Adrenal gland (tissue), 12 donors: Measurements from ENCODE around the gene BACH2. TPM values are rescaled to one million over a fixed set of nuclear protein-coding genes. Genes with fewer than 3 reads are reported as not detected.

Experiments
- DNase-seq, 7 donors: peaks; one replicate each; pipeline ENCODE4 v3.0.0-alpha.2; 2019 to 2020
- H3K27ac ChIP-seq, 5 donors: fragments of 200-600 bp; sonication (generic) in 4 of 5; 1 replicate in 3 of 5; 2 replicates in 2 of 5; pipeline versions ENCODE4 v1.5.1 to v1.8.0; 2016 to 2020; ENCODE audit warnings: mild to moderate bottlenecking in 1 of 5
- H3K27me3 ChIP-seq: fragments of 200-600 bp; 2 replicates; pipeline ENCODE4 v1.8.0; 2021
- H3K36me3 ChIP-seq, 2 donors: fragments of 200-600 bp; replicated peaks in 1 of 2; 1 replicate in 1 of 2; 2 replicates in 1 of 2; pipeline versions ENCODE4 v1.5.1 to v1.8.0; 2018 to 2022
- H3K4me1 ChIP-seq, 2 donors: fragments of 200-600 bp; replicated peaks in 1 of 2; 1 replicate in 1 of 2; 2 replicates in 1 of 2; pipeline versions ENCODE4 v1.5.1 to v1.8.0; 2018 to 2021
- H3K4me3 ChIP-seq, 4 donors: fragments of 200-600 bp; sonication (generic) in 3 of 4; one replicate each; pipeline ENCODE4 v1.5.1; 2016 to 2018
- H3K9me3 ChIP-seq, 3 donors: fragments of 200-600 bp; sonication (generic) in 1 of 3; replicated peaks in 1 of 3; 1 replicate in 2 of 3; 2 replicates in 1 of 3; pipeline versions ENCODE4 v1.5.1 to v1.8.0; 2016 to 2021
- POLR2A ChIP-seq, 2 donors: fragments of 450-650 bp; IDR thresholded peaks; one replicate each; pipeline ENCODE4 v1.6.1; 2017; ENCODE audit warnings: antibody characterized with exemption in 2 of 2, mild to moderate bottlenecking in 2 of 2, moderate library complexity in 1 of 2
- WGBS, 4 donors: extraction: QIAGEN DNeasy Blood & Tissue Kit in 2 of 4; methylation state at CpG; one replicate each; pipeline versions ENCODE4 v1.1.5 to v1.1.7; 2013 to 2017; 5-methylcytosine and 5-hydroxymethylcytosine counted together
- intact Hi-C, 2 donors: fragments of 100-400 bp; cut with DNase I; formaldehyde crosslinking; loops; one replicate each; pipeline versions ENCODE4 v1.14.1 to v1.15.0; 2022 to 2023
- polyA plus RNA-seq, 3 donors: library from polyadenylated mRNA; stranded (reverse); fragments of 200-250 nt in 2 of 3; fragments of 350-450 nt in 1 of 3; fragmentation: Illumina TruSeq in 1 of 3; extraction: RNeasy Lipid Tissue Mini Kit (QIAGEN cat#74804) in 1 of 3; gene quantifications; one replicate each; pipeline ENCODE4 v1.2.3, GENCODE V29; 2013 to 2014
- total RNA-seq, 9 donors: library from RNA; depleted of rRNA in 4 of 9; stranded (reverse); fragments of >200 nt in 4 of 9; fragments of 120-200 nt in 1 of 9; fragmentation: NEBNext Ultra II Directional in 1 of 9; extraction: Animal tissue kit (Norgen Biotek cat#: 25700) in 1 of 9; gene quantifications; one replicate each; pipeline versions ENCODE4 v1.1.0 to v1.2.4, GENCODE V29; 2013 to 2023
- TF ChIP-seq, protein P1 (sequence below), 6 experiments: fragments of 450-650 bp in 4 of 6; fragments of 200-600 bp in 2 of 6; sonication (generic) in 1 of 6; IDR thresholded peaks; 1 replicate in 5 of 6; 2 replicates in 1 of 6; pipeline versions ENCODE4 v1.5.1 to v1.8.0; 2016 to 2021; ENCODE audit warnings: antibody characterized with exemption in 6 of 6, mild to moderate bottlenecking in 2 of 6, moderate library complexity in 1 of 6
- donor health status: healthy with polysubstance abuse.
- donor health status: Bipolar disorder and iron deficiency.
- donor health status: DM: yes; HTN: yes; CAD: no.
- donor health status: DM: no; HTN: no; CAD: no.
- donor health status: DM: no; HTN: no; CAD: no.
- donor health status: DM: yes; HTN: yes; CAD: no.

BACH2 gene
- total and polyA plus RNA-seq, 12 donors, result 0.08 to 2.9 (median 0.83) TPM

DNA sequence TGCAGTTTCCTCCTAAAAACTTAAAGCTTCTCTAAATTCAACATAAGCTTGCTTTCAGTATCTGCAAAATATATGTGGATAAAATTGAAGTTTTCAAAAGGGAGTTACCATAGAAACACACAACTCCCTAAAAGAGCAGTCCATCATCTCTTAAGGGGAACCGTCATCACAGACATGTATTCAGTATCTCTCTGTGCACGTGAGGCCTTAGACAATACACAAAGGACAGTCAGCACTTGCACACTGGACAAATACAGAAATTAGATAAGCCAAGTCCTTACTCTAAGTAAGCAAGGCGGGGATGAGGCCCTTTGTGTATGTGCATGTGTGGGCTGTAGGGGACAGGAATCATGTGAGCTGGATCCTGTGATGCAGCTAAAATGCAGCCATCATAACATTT lies 136.6 kb downstream of the BACH2 start:
- intact Hi-C loops, result no loop called here
- WGBS, 4 donors, result 61 to 75% (median 66%) methylated on average over 3 of the region's 3 CpGs
- Histone ChIP-seq H3K27me3 (no peaks in the 10 kb centered on the region), H3K36me3 (no peaks in the 10 kb centered on the region), H3K27ac (no peak overlapping the region), H3K9me3 (no peaks in the 10 kb centered on the region), H3K4me1 (peaks cover 0 to 5% of the 10 kb centered on the region in 2 donors), H3K4me3 (no peak overlapping the region)
- TF ChIP-seq POLR2A (IDR thresholded peaks at IDR 0.05), result no peak
- TF ChIP-seq, protein P1, sequence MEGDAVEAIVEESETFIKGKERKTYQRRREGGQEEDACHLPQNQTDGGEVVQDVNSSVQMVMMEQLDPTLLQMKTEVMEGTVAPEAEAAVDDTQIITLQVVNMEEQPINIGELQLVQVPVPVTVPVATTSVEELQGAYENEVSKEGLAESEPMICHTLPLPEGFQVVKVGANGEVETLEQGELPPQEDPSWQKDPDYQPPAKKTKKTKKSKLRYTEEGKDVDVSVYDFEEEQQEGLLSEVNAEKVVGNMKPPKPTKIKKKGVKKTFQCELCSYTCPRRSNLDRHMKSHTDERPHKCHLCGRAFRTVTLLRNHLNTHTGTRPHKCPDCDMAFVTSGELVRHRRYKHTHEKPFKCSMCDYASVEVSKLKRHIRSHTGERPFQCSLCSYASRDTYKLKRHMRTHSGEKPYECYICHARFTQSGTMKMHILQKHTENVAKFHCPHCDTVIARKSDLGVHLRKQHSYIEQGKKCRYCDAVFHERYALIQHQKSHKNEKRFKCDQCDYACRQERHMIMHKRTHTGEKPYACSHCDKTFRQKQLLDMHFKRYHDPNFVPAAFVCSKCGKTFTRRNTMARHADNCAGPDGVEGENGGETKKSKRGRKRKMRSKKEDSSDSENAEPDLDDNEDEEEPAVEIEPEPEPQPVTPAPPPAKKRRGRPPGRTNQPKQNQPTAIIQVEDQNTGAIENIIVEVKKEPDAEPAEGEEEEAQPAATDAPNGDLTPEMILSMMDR (IDR thresholded peaks at IDR 0.05), result no peak
- DNase-seq, result no peak

DNA sequence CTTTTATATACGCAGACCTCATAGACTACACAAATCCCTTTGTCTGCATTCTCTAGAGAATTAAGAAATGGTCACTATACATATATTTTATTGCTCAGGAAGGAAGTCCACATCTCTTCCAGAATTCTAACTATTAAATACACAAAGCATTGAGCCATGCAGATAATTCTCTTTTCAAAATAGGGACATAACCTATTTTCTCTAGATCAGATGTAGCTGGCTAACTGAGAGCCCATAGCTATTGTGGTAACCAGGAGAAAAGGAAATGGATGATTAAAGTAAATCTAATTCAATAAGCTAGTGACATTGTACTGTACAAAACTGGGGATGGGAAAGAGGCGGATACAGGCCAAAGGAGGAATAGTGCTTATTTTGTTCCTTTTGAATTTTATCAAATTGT lies 137.2 kb downstream of the BACH2 start:
- no peak overlapping the region for H3K4me3 ChIP-seq
- TF ChIP-seq, protein P1 (IDR thresholded peaks at IDR 0.05), result no peak
- TF ChIP-seq POLR2A (IDR thresholded peaks at IDR 0.05), result no peak

DNA sequence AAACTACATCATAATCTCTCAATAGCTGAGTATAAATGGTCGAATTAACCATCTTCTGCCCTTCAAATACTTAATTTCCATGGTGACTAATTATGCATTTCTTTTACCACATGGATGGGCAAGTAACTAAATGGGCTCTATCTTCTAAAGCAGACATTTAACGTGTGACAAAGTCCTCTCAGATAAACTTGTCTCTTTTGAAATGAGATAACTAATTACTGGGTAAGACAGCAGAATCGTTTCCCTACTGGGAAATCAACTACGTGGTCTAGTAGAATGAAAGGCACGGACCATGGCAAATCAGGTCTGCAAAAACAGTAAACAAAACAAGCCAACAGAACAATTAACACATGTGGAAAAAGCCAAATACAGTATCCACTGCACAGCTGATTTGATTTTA lies 137.7 kb downstream of the BACH2 start:
- peaks cover 0 to 5% of the 10 kb centered on the region in 2 donors for H3K4me1 ChIP-seq
- H3K27me3 ChIP-seq, result no peaks in the 10 kb centered on the region
- H3K4me3 ChIP-seq, result no peak overlapping the region
- H3K36me3 ChIP-seq, result no peaks in the 10 kb centered on the region
- H3K27ac ChIP-seq, result no peak overlapping the region
- TF ChIP-seq, protein P1 (IDR thresholded peaks at IDR 0.05), result no peak
- no peak for TF ChIP-seq POLR2A (IDR thresholded peaks at IDR 0.05)
- DNase-seq, result no peak
- WGBS, 4 donors, result 72 to 75% (median 74%) methylated on average over 5 of the region's 5 CpGs
- intact Hi-C loops, result no loop called here
- H3K9me3 ChIP-seq, result no peaks in the 10 kb centered on the region

More for the DNA sequence above, 137.2 kb downstream of the BACH2 start:
- no peak overlapping the region for H3K27ac ChIP-seq
- no peaks in the 10 kb centered on the region for H3K36me3 ChIP-seq
- DNase-seq, result no peak
- WGBS, 4 donors, result 89 to 90% (median 89%) methylated on average over 2 of the region's 2 CpGs
- H3K9me3 ChIP-seq, result no peaks in the 10 kb centered on the region
- intact Hi-C loops, result no loop called here
- peaks cover 0 to 5% of the 10 kb centered on the region in 2 donors for H3K4me1 ChIP-seq
- H3K27me3 ChIP-seq, result no peaks in the 10 kb centered on the region

DNA sequence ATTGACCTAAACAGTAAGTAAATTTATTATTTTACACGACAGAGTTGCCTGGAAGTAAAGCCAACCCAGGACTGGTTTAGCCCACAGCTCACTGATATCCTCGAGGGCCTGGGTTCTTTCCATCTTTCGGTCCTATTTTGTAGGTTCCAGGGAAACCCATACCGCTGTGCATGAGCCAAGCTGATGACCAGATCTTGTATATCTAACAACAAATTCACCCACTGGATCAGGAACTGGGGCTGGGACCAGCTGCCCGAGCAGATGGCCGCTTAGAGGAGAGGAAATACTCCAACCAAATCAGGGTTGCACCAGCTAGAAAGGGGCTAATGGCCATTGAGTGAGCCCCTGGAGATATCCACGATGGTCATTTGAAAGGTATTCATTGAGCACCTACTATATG lies 139.2 kb downstream of the BACH2 start:
- H3K27me3 ChIP-seq, result no peaks in the 10 kb centered on the region
- H3K4me1 ChIP-seq, result peaks cover 0 to 5% of the 10 kb centered on the region in 2 donors
- no peaks in the 10 kb centered on the region for H3K9me3 ChIP-seq
- H3K36me3 ChIP-seq, result no peaks in the 10 kb centered on the region
- intact Hi-C loops, result no loop called here
- H3K27ac ChIP-seq, result no peak overlapping the region
- TF ChIP-seq, protein P1 (IDR thresholded peaks at IDR 0.05), result no peak
- TF ChIP-seq POLR2A (IDR thresholded peaks at IDR 0.05), result no peak
- no peak for DNase-seq
- 92 to 96% (median 94%) methylated on average over 7 of the region's 7 CpGs for WGBS, 4 donors
- no peak overlapping the region for H3K4me3 ChIP-seq
